B cell (primary cell): ENCODE data around the gene NFATC2. TPM values are rescaled to one million over a fixed set of nuclear protein-coding genes. Genes with fewer than 3 reads are reported as not detected.

Experiments
- ATAC-seq: fragments of 200-7000 bp; cut with Tn5 transposase; one replicate; pipeline ENCODE4 v1.10.0; 2021; ENCODE audit warnings: low read depth, mild to moderate bottlenecking, moderate number of reproducible peaks, moderate library complexity
- CTCF ChIA-PET: fragments of 350-600 bp; sonication (Branson Sonifier 250); formaldehyde crosslinking; loops from one replicate; lab custom pipeline; 2021; ENCODE audit warnings: antibody characterized with exemption, inconsistent platforms; lab: Charles Lee
- POLR2A ChIA-PET: fragments of 350-600 bp; sonication (Branson Sonifier 250); formaldehyde crosslinking; loops from one replicate; lab custom pipeline; 2021; ENCODE audit warnings: antibody characterized with exemption; lab: Charles Lee
- DNase-seq: peaks from one replicate; pipeline ENCODE4 v3.0.0; 2013
- H2AFZ ChIP-seq: 2 replicates; pipeline ENCODE4 v1.6.1; 2012; ENCODE audit warnings: mild to moderate bottlenecking, low read depth, low read length; ENCODE audit not compliant: insufficient read depth, poor library complexity, severe bottlenecking
- H3K27ac ChIP-seq, 2 donors: 1 replicate in 1 of 2; 2 replicates in 1 of 2; pipeline ENCODE4 v1.5.1; 2012 to 2013; ENCODE audit warnings: low read length in 2 of 2, mild to moderate bottlenecking in 2 of 2, moderate library complexity in 1 of 2
- H3K27me3 ChIP-seq, 4 experiments: fragments of 200-600 bp in 1 of 4; sonication (generic) in 1 of 4; replicated peaks in 1 of 4; 1 replicate in 2 of 4; 2 replicates in 2 of 4; pipeline versions ENCODE4 v1.6.1 to v1.7.0; 2013 to 2016; ENCODE audit warnings: low read length in 3 of 4, mild to moderate bottlenecking in 2 of 4, mixed read lengths in 1 of 4, moderate library complexity in 1 of 4; ENCODE audit not compliant: insufficient read depth in 4 of 4, control insufficient read depth in 3 of 4; ENCODE audit errors: control extremely low read depth in 1 of 4
- H3K36me3 ChIP-seq, 2 experiments: replicated peaks in 1 of 2; 1 replicate in 1 of 2; 2 replicates in 1 of 2; pipeline versions ENCODE4 v1.6.1 to v1.7.1; 2013; ENCODE audit warnings: low read length in 1 of 2; ENCODE audit not compliant: insufficient read depth in 2 of 2, control insufficient read depth in 1 of 2; ENCODE audit errors: control extremely low read depth in 1 of 2, extremely low read depth in 1 of 2
- H3K4me1 ChIP-seq, 2 donors: fragments of 200-600 bp in 1 of 2; sonication (generic) in 1 of 2; 1 replicate in 1 of 2; 2 replicates in 1 of 2; pipeline versions ENCODE4 v1.5.1 to v1.6.1; 2013 to 2017; ENCODE audit warnings: low read length in 2 of 2; ENCODE audit not compliant: control insufficient read depth in 2 of 2, insufficient read depth in 2 of 2
- H3K4me2 ChIP-seq: replicated peaks from 2 replicates; pipeline ENCODE3; 2012; ENCODE audit warnings: mild to moderate bottlenecking, low read depth, low read length; ENCODE audit not compliant: poor library complexity, severe bottlenecking
- H3K4me3 ChIP-seq, 5 experiments: fragments of 200-600 bp in 1 of 5; sonication (generic) in 1 of 5; 1 replicate in 3 of 5; 2 replicates in 2 of 5; pipeline versions ENCODE4 v1.5.1 to v1.7.0; 2011 to 2016; ENCODE audit warnings: low read length in 4 of 5, mild to moderate bottlenecking in 4 of 5, low read depth in 2 of 5, control low read depth in 1 of 5, moderate library complexity in 1 of 5; ENCODE audit not compliant: insufficient read depth in 1 of 5; ENCODE audit errors: control extremely low read depth in 1 of 5, extremely low read depth in 1 of 5
- H3K79me2 ChIP-seq: fragments of 200-600 bp; sonication (generic); one replicate; pipeline ENCODE4 v1.6.0; 2016; ENCODE audit warnings: low read length; ENCODE audit not compliant: control insufficient read depth, insufficient read depth
- H3K9ac ChIP-seq: fragments of 200-600 bp; sonication (generic); 2 replicates; pipeline ENCODE4 v1.6.1; 2017; ENCODE audit warnings: mild to moderate bottlenecking, low read length, moderate library complexity
- H3K9me3 ChIP-seq, 3 donors: one replicate each; pipeline versions ENCODE4 v1.6.1 to v1.7.1; 2013; ENCODE audit warnings: low read length in 2 of 3; ENCODE audit not compliant: control insufficient read depth in 2 of 3, insufficient read depth in 1 of 3; ENCODE audit errors: control extremely low read depth in 1 of 3
- H4K20me1 ChIP-seq: 2 replicates; pipeline ENCODE4 v1.6.0; 2012; ENCODE audit warnings: mild to moderate bottlenecking, low read length; ENCODE audit not compliant: insufficient read depth, control insufficient read depth, poor library complexity, severe bottlenecking
- H3K27ac Mint-ChIP-seq: one replicate; pipeline ENCODE4 v1.8.0; 2021; ENCODE audit warnings: mixed read lengths
- H3K27me3 Mint-ChIP-seq: one replicate; pipeline ENCODE4 v1.8.0; 2021; ENCODE audit warnings: mixed read lengths
- H3K4me1 Mint-ChIP-seq: one replicate; pipeline ENCODE4 v1.8.0; 2021; ENCODE audit warnings: mixed read lengths
- H3K4me3 Mint-ChIP-seq: one replicate; pipeline ENCODE4 v1.8.0; 2021; ENCODE audit warnings: mixed read lengths
- H3K9me3 Mint-ChIP-seq: one replicate; pipeline ENCODE4 v1.8.0; 2022; ENCODE audit warnings: mixed read lengths; ENCODE audit not compliant: insufficient read depth
- EZH2 ChIP-seq: IDR thresholded peaks from 2 replicates; pipeline ENCODE4 v1.6.1; 2012; ENCODE audit warnings: borderline replicate concordance, low read depth, mild to moderate bottlenecking, moderate library complexity, low read length; ENCODE audit not compliant: insufficient read depth, poor library complexity, severe bottlenecking
- WGBS: methylation state at CpG from one replicate; pipeline ENCODE4 v1.1.5; 2013; ENCODE audit warnings: missing lambda C conversion rate; ENCODE audit not compliant: insufficient coverage; 5-methylcytosine and 5-hydroxymethylcytosine counted together
- intact Hi-C: fragments of 100-400 bp; cut with micrococcal nuclease; formaldehyde crosslinking; loops from one replicate; pipeline ENCODE4 v1.10.0; 2022
- polyA plus RNA-seq: library from polyadenylated mRNA; depleted of rRNA; stranded (reverse); fragments of >200 nt; gene quantifications from 2 replicates; pipeline ENCODE4 v1.2.3, GENCODE V29; 2012
- total RNA-seq, 2 donors: library from RNA; stranded (reverse); fragments of 120-200 nt in 1 of 2; gene quantifications; 1 replicate in 1 of 2; 2 replicates in 1 of 2; pipeline versions ENCODE4 v1.2.3 to v1.2.4, GENCODE V29; 2013 to 2022
- TF ChIP-seq, protein P1 (sequence below): fragments of 200-600 bp; IDR thresholded peaks from one replicate; pipeline ENCODE4 v1.8.0; 2022; ENCODE audit warnings: antibody characterized with exemption, mild to moderate bottlenecking

The NFATC2 gene
- total and polyA plus RNA-seq, 2 donors (not counting 1 experiment from before 2014, with no cell fraction given) = 10.1 to 38.0 TPM

DNA sequence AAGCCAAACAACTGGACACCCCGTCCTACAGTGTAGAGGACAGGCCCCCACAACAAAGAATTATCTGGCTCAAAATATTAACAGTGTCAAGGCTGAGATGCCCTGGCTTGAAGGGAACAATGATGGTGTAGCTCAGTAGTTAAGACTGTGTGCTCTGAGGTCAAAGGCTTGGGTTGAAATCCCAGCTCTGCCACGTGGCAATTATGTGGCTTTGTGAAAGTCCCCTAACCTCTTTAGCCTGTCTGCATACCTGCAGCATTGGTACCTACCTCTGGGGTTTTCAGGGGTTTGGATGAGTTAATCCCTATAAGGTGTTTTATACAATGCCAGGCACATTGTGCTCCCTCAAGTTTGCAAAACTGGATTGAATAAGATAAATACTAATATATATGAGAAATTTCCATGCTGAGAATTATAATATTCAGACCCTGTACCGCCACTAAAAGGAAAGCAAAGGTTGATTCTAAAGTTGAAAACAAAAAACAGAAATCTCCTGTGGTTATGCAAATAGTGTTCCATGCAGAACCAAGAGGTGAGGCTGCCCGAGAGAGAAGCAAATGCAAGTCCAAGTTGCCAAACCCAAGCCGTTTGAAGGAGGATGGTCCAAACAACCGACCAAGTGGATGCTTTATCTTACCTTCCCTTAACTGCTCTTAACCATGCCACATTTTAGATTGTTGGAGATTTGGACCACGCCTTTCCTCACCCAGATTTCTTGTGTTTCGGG is 199.8 kb downstream of the NFATC2 start:
- no peak for DNase-seq
- no peak overlapping the region for H3K9ac ChIP-seq
- H3K27me3 ChIP-seq = peaks cover 0 to 7% (median 0%) of the 10 kb centered on the region in 4 experiments
- H3K4me1 Mint-ChIP-seq = peaks cover 6% of the 10 kb centered on the region
- WGBS = 60% methylated on average over 3 of the region's 8 CpGs
- peaks cover 0 to 11% (median 0%) of the 10 kb centered on the region in 3 donors for H3K9me3 ChIP-seq
- intact Hi-C loops = no loop called here
- H3K4me3 ChIP-seq = no peak overlapping the region
- H3K36me3 ChIP-seq = no peaks in the 10 kb centered on the region
- no peak for ATAC-seq
- TF ChIP-seq, protein P1, sequence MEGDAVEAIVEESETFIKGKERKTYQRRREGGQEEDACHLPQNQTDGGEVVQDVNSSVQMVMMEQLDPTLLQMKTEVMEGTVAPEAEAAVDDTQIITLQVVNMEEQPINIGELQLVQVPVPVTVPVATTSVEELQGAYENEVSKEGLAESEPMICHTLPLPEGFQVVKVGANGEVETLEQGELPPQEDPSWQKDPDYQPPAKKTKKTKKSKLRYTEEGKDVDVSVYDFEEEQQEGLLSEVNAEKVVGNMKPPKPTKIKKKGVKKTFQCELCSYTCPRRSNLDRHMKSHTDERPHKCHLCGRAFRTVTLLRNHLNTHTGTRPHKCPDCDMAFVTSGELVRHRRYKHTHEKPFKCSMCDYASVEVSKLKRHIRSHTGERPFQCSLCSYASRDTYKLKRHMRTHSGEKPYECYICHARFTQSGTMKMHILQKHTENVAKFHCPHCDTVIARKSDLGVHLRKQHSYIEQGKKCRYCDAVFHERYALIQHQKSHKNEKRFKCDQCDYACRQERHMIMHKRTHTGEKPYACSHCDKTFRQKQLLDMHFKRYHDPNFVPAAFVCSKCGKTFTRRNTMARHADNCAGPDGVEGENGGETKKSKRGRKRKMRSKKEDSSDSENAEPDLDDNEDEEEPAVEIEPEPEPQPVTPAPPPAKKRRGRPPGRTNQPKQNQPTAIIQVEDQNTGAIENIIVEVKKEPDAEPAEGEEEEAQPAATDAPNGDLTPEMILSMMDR = no peak
- TF ChIP-seq EZH2 = no peak
- H3K4me2 ChIP-seq = no peak overlapping the region
- H3K27me3 Mint-ChIP-seq = peaks cover 27% of the 10 kb centered on the region
- no peak overlapping the region for H2AFZ ChIP-seq
- H3K4me1 ChIP-seq = no peaks in the 10 kb centered on the region
- ChIA-PET POLR2A (no interaction called here), CTCF (no interaction called here)
- peaks cover 3% of the 10 kb centered on the region for H3K9me3 Mint-ChIP-seq
- no peak overlapping the region for H3K4me3 Mint-ChIP-seq
- H3K79me2 ChIP-seq = no peaks in the 10 kb centered on the region
- H3K27ac Mint-ChIP-seq = no peak overlapping the region
- no peaks in the 10 kb centered on the region for H4K20me1 ChIP-seq
- no peak overlapping the region for H3K27ac ChIP-seq

GRCh38 chr20:51341581-51341980 is 200.9 kb downstream of the NFATC2 start:
- H3K36me3 ChIP-seq = no peaks in the 10 kb centered on the region
- POLR2A ChIA-PET = no interaction called here
- Mint-ChIP-seq H3K9me3 (peaks cover 3% of the 10 kb centered on the region), H3K27me3 (peaks cover 21% of the 10 kb centered on the region), H3K27ac (no peak overlapping the region), H3K4me3 (no peak overlapping the region), H3K4me1 (peaks cover 9% of the 10 kb centered on the region)
- H3K9ac ChIP-seq = no peak overlapping the region
- no peak overlapping the region for H3K4me3 ChIP-seq
- no peak overlapping the region for H3K4me2 ChIP-seq
- intact Hi-C loops = no loop called here
- peaks cover 0 to 7% (median 0%) of the 10 kb centered on the region in 4 experiments for H3K27me3 ChIP-seq
- ATAC-seq = no peak
- WGBS = no CpG with 5 or more reads among the region's 3 CpGs
- H3K4me1 ChIP-seq = no peaks in the 10 kb centered on the region
- no peak overlapping the region for H3K27ac ChIP-seq
- H4K20me1 ChIP-seq = no peaks in the 10 kb centered on the region
- H2AFZ ChIP-seq = no peak overlapping the region
- H3K79me2 ChIP-seq = no peaks in the 10 kb centered on the region
- TF ChIP-seq, protein P1 = no peak
- TF ChIP-seq EZH2 = no peak
- CTCF ChIA-PET = no interaction called here
- H3K9me3 ChIP-seq = peaks cover 0 to 11% (median 0%) of the 10 kb centered on the region in 3 donors
- DNase-seq = no peak
